GM12892 (cell line): ENCODE data around the gene KCNA5.

ENCODE experiments used
- POLR2A ChIP-seq: IDR thresholded peaks from 2 replicates; pipeline ENCODE4 v1.6.1; 2011; ENCODE audit warnings: low read depth, low read length, control low read depth
- POLR2AphosphoS5 ChIP-seq: IDR thresholded peaks from 2 replicates; pipeline ENCODE4 v1.6.1; 2011; ENCODE audit warnings: low read depth, low read length, control low read depth
- TAF1 ChIP-seq: IDR thresholded peaks from 2 replicates; pipeline ENCODE4 v1.6.1; 2011; ENCODE audit warnings: low read depth, mild to moderate bottlenecking, control low read depth, low read length, borderline replicate concordance

DNA sequence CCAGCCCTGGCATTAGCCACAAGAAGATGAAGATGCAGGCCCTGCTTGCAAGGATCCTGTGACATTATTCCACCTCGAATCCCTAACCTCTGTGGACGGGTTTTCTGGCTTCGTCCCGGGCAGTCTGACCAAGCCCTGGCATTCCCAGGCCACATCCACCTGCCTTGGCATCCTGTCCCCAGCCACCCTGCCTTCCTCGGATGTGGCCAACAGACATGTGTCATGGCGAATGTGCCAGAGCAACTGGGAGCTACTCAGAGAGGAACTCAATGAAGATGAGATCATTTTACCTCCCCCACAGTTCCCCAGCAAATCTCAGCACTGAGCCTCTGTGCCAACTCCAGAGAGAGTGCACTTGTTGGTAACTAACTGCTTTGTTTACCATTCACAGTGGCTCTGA is 33.5 kb upstream of the KCNA5 start:
- no peak for TF ChIP-seq POLR2A
- TF ChIP-seq POLR2AphosphoS5: no peak
- TF ChIP-seq TAF1: no peak
